Osteocyte (in vitro differentiated cells): ENCODE results near the gene ERN2. TPM values are rescaled to one million over a fixed set of nuclear protein-coding genes. Genes with fewer than 3 reads are reported as not detected.

Experiments used
- DNase-seq: peaks from one replicate; pipeline ENCODE4 v3.0.0; 2021; ENCODE audit warnings: mixed read lengths; ENCODE audit not compliant: unreplicated experiment; ENCODE audit errors: extremely low spot score
- H3K27ac Mint-ChIP-seq: one replicate; pipeline ENCODE4 v1.8.0; 2021; ENCODE audit warnings: mild to moderate bottlenecking, mixed read lengths; ENCODE audit not compliant: unreplicated experiment
- H3K27me3 Mint-ChIP-seq: one replicate; pipeline ENCODE4 v1.8.0; 2021; ENCODE audit warnings: mixed read lengths; ENCODE audit not compliant: unreplicated experiment
- H3K36me3 Mint-ChIP-seq: one replicate; pipeline ENCODE4 v1.8.0; 2021; ENCODE audit warnings: mixed read lengths; ENCODE audit not compliant: unreplicated experiment
- H3K4me1 Mint-ChIP-seq: one replicate; pipeline ENCODE4 v1.8.0; 2021; ENCODE audit warnings: mixed read lengths; ENCODE audit not compliant: unreplicated experiment
- H3K4me3 Mint-ChIP-seq: one replicate; pipeline ENCODE4 v1.8.0; 2021; ENCODE audit warnings: mild to moderate bottlenecking, moderate library complexity, mixed read lengths; ENCODE audit not compliant: unreplicated experiment
- H3K9me3 Mint-ChIP-seq: one replicate; pipeline ENCODE4 v1.8.0; 2021; ENCODE audit warnings: mixed read lengths; ENCODE audit not compliant: unreplicated experiment
- CTCF ChIP-seq: fragments of 200-600 bp; sonication (generic); IDR thresholded peaks from 2 replicates; pipeline ENCODE4 v1.5.0; 2021; ENCODE audit warnings: antibody characterized with exemption, mild to moderate bottlenecking, moderate library complexity
- total RNA-seq: library from RNA; stranded (reverse); gene quantifications from 2 replicates; pipeline ENCODE4 v1.2.1, GENCODE V29; 2021

ERN2 gene
- total RNA-seq, 1 donor from 2014 or later = not detected

GRCh38 chr16:23670137-23670776 lies 42.8 kb downstream of the ERN2 start:
- Mint-ChIP-seq H3K27ac (no peak overlapping the region), H3K36me3 (peaks cover 54% of the 10 kb centered on the region), H3K4me1 (no peaks in the 10 kb centered on the region), H3K9me3 (no peaks in the 10 kb centered on the region), H3K4me3 (no peak overlapping the region), H3K27me3 (no peaks in the 10 kb centered on the region)
- TF ChIP-seq CTCF = no peak
- DNase-seq = no peak

- Mint-ChIP-seq H3K9me3 (no peaks in the 10 kb centered on the region), H3K27me3 (no peaks in the 10 kb centered on the region), H3K4me3 (no peak overlapping the region), H3K4me1 (no peaks in the 10 kb centered on the region), H3K27ac (no peak overlapping the region), H3K36me3 (peaks cover 62% of the 10 kb centered on the region)
- DNase-seq = no peak
- TF ChIP-seq CTCF = no peak
Observed at GRCh38 chr16:23668873-23669272, 44.1 kb downstream of the ERN2 start.

DNA sequence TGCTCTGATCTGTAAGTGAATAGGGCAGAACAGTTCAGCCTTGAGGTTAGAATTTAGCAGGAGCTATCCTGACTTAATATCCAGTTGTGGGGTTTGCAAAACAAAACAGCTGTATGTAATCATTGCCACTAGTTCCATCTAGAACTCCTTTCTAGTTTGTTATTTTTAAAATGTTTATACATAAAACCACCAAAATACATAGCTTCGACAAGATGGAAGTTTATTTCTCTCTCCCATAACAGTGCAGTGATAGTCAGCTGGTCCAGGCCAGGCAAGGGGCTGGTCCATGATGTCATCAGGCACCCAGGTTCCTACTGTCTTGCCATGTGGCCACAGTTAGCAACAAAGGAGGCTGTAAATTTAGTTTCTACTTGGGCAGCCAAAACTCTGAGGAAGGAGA lies 44.8 kb downstream of the ERN2 start:
- Mint-ChIP-seq H3K36me3 (peaks cover 65% of the 10 kb centered on the region), H3K27ac (no peak overlapping the region), H3K4me3 (no peak overlapping the region), H3K9me3 (no peaks in the 10 kb centered on the region), H3K4me1 (no peaks in the 10 kb centered on the region), H3K27me3 (no peaks in the 10 kb centered on the region)
- TF ChIP-seq CTCF = no peak
- DNase-seq = no peak

GRCh38 chr16:23667355-23667659 lies 45.7 kb downstream of the ERN2 start:
- Mint-ChIP-seq H3K27me3 (no peaks in the 10 kb centered on the region), H3K4me1 (no peaks in the 10 kb centered on the region), H3K27ac (no peak overlapping the region), H3K4me3 (no peak overlapping the region), H3K36me3 (peaks cover 68% of the 10 kb centered on the region), H3K9me3 (no peaks in the 10 kb centered on the region)
- no peak for TF ChIP-seq CTCF
- DNase-seq = no peak

GRCh38 chr16:23666571-23667354 lies 46.3 kb downstream of the ERN2 start:
- Mint-ChIP-seq H3K36me3 (peaks cover 68% of the 10 kb centered on the region), H3K27ac (no peak overlapping the region), H3K4me1 (no peaks in the 10 kb centered on the region), H3K27me3 (no peaks in the 10 kb centered on the region), H3K9me3 (no peaks in the 10 kb centered on the region), H3K4me3 (no peak overlapping the region)
- no peak for DNase-seq
- no peak for TF ChIP-seq CTCF
